A549 (cell line): ENCODE results near the gene APRT.

ENCODE experiments used
- BHLHE40 ChIP-seq: IDR thresholded peaks from 2 replicates; pipeline ENCODE4 v1.6.1; 2012; ENCODE audit warnings: low read depth, low read length, inconsistent platforms
- CEBPB ChIP-seq, 2 experiments: fragments of >200 bp in 1 of 2; sonication (Bioruptor Twin) in 1 of 2; formaldehyde crosslinking in 1 of 2; IDR thresholded peaks; 2 replicates each; pipeline ENCODE4 v1.6.1; 2012 to 2016
- CTCF ChIP-seq: fragments of >200 bp; sonication (Bioruptor Twin); formaldehyde crosslinking; IDR thresholded peaks from 3 replicates; pipeline ENCODE4 v1.5.1; 2016
- HMGXB4 ChIP-seq: fragments of 250-450 bp; sonication (Bioruptor Pico); IDR thresholded peaks from 2 replicates; pipeline ENCODE4 v1.5.0; 2021; ENCODE audit warnings: mild to moderate bottlenecking, moderate library complexity, borderline replicate concordance
- HOXA7 ChIP-seq: fragments of 250-450 bp; sonication (Bioruptor Pico); IDR thresholded peaks from 2 replicates; pipeline ENCODE4 v1.5.0; 2020; ENCODE audit warnings: mild to moderate bottlenecking, moderate library complexity
- JUNB ChIP-seq: fragments of >200 bp; sonication (Bioruptor Twin); formaldehyde crosslinking; IDR thresholded peaks from 2 replicates; pipeline ENCODE4 v1.6.1; 2016
- MAX ChIP-seq: IDR thresholded peaks from 2 replicates; pipeline ENCODE4 v1.6.1; 2012
- MYC ChIP-seq: IDR thresholded peaks from 2 replicates; pipeline ENCODE4 v1.6.1; 2012; ENCODE audit warnings: mild to moderate bottlenecking, inconsistent platforms, low read length, improper control_type of control experiment, borderline replicate concordance
- NFE2L2 ChIP-seq: fragments of 150-350 bp; conservative IDR thresholded peaks from 2 replicates; pipeline ENCODE4 v1.6.1; 2014; ENCODE audit warnings: low read length
- NR3C1 ChIP-seq: fragments of >200 bp; sonication (Bioruptor Twin); formaldehyde crosslinking; IDR thresholded peaks from 3 replicates; pipeline ENCODE4 v1.6.1; 2017
- POLR2A ChIP-seq: IDR thresholded peaks from 2 replicates; pipeline ENCODE4 v1.6.1; 2012; ENCODE audit warnings: mild to moderate bottlenecking, low read length
- REST ChIP-seq: fragments of 200-600 bp; sonication (generic); IDR thresholded peaks from 2 replicates; pipeline ENCODE4 v1.6.1; 2016; ENCODE audit warnings: antibody characterized with exemption, mild to moderate bottlenecking, moderate library complexity
- RFX5 ChIP-seq: fragments of 450-650 bp; IDR thresholded peaks from 2 replicates; pipeline ENCODE4 v1.7.1; 2014; ENCODE audit warnings: antibody characterized with exemption, mild to moderate bottlenecking, moderate library complexity
- ZC3H11A ChIP-seq: fragments of 450-650 bp; IDR thresholded peaks from 2 replicates; pipeline ENCODE4 v1.6.1; 2014; ENCODE audit warnings: antibody characterized with exemption, mild to moderate bottlenecking

GRCh38 chr16:88787579-88788314 is 24.0 kb downstream of the APRT start:
- TF ChIP-seq MYC: no peak
- no peak for TF ChIP-seq BHLHE40
- no peak for TF ChIP-seq CTCF
- TF ChIP-seq ZC3H11A: no peak
- TF ChIP-seq NFE2L2: no peak
- no peak for TF ChIP-seq CEBPB (IDR thresholded peaks at IDR 0.05)
- TF ChIP-seq POLR2A: no peak
- no peak for TF ChIP-seq RFX5
- TF ChIP-seq HOXA7: no peak
- TF ChIP-seq JUNB: no peak
- no peak for TF ChIP-seq HMGXB4 (CRISPR knock-in tag)
- TF ChIP-seq NR3C1: no peak
- no peak for TF ChIP-seq MAX
- TF ChIP-seq REST: no peak
